IPS-20b (cell line): ENCODE results near the gene ALOX15.
"Not testable (repeated sequence)": the region's sequence is repeated elsewhere in the genome, so short reads cannot be mapped to it uniquely, and the experiment has no call there.

Experiments
- H3K27ac ChIP-seq: one replicate; pipeline ENCODE4 v1.5.1; 2013; ENCODE audit warnings: low read length
- H3K27me3 ChIP-seq: 2 replicates; pipeline ENCODE4 v1.6.1; 2013; ENCODE audit warnings: mild to moderate bottlenecking, low read length, inconsistent platforms; ENCODE audit not compliant: insufficient read depth
- H3K36me3 ChIP-seq: 2 replicates; pipeline ENCODE4 v1.6.1; 2013; ENCODE audit warnings: low read depth, mild to moderate bottlenecking, inconsistent platforms, low read length, moderate library complexity; ENCODE audit not compliant: insufficient read depth
- H3K4me1 ChIP-seq: 2 replicates; pipeline ENCODE4 v1.6.1; 2013; ENCODE audit warnings: mild to moderate bottlenecking, control low read depth, inconsistent platforms, low read length, moderate library complexity; ENCODE audit not compliant: insufficient read depth
- H3K4me3 ChIP-seq: 2 replicates; pipeline ENCODE4 v1.5.1; 2013; ENCODE audit warnings: mild to moderate bottlenecking, low read length, inconsistent platforms
- H3K9ac ChIP-seq: 2 replicates; pipeline ENCODE4 v1.6.1; 2013; ENCODE audit warnings: low read depth, mild to moderate bottlenecking, inconsistent platforms, low read length, moderate library complexity
- H3K9me3 ChIP-seq: 2 replicates; pipeline ENCODE4 v1.6.1; 2013; ENCODE audit warnings: mild to moderate bottlenecking, low read depth, low read length, inconsistent platforms; ENCODE audit not compliant: insufficient read depth

ALOX15 gene

GRCh38 chr17:4631836-4632580 lies 9.5 kb downstream of the ALOX15 start:
- H3K4me1 ChIP-seq, result peaks cover 13% of the 10 kb centered on the region; the same call in 1 of the 2 replicates
- no peak overlapping the region for H3K4me3 ChIP-seq
- H3K9me3 ChIP-seq, result no peaks in the 10 kb centered on the region
- no peaks in the 10 kb centered on the region for H3K36me3 ChIP-seq
- H3K27me3 ChIP-seq, result peaks cover 21% of the 10 kb centered on the region
- no peak overlapping the region for H3K27ac ChIP-seq
- no peak overlapping the region for H3K9ac ChIP-seq

DNA sequence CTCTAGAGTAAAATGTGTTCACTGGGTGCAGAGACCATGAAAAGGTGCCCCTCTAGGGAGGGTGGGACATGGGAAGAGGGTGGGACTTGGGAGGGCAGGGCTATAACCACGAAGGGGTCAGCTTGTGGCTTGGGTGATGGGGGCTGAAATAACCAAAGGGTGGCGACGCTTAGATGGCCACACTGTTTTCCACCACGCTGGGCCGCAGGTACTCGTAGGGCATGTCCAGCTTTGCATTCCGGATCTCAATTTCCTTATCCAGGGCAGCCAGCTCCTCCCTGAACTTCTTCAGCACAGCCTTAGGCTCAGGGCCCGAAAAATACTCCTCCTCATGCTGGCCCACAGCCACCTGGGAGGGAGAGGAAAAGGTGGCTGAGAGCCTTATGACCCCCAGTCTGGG lies 10.0 kb downstream of the ALOX15 start:
- Histone ChIP-seq H3K27me3 (peaks cover 15% of the 10 kb centered on the region), H3K36me3 (no peaks in the 10 kb centered on the region), H3K4me3 (no peak overlapping the region), H3K4me1 (peaks cover 13% of the 10 kb centered on the region; the same call in 1 of the 2 replicates), H3K27ac (no peak overlapping the region), H3K9ac (no peak overlapping the region), H3K9me3 (no peaks in the 10 kb centered on the region)

- Histone ChIP-seq H3K4me1 (no peaks in the 10 kb centered on the region), H3K9ac (no peak overlapping the region), H3K36me3 (no peaks in the 10 kb centered on the region), H3K4me3 (no peak overlapping the region), H3K9me3 (no peaks in the 10 kb centered on the region), H3K27me3 (no peaks in the 10 kb centered on the region), H3K27ac (no peak overlapping the region)
These were observed 14.7 kb downstream of the ALOX15 start for GRCh38 chr17:4626734-4627256.

DNA sequence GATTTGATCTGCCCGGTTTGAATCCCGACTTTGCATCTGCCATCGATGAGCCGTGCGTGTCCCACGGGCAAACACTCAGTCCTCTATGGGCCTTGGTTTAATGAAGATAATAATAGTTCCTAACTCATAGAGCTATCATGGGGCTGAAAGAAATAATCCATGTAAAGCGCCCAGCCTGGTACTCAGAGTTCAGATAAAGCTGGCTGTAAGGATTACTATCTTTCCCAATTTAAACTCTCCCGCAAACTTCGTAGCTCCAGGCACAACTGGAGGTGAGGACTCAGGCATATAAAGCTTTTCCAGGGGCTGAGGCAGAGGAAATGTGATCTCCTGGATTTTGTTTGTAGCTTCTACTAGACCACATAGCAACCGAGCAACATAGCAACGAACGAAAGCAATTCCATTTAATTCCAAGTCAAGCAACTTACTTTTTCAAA lies 16.3 kb downstream of the ALOX15 start:
- H3K9me3 ChIP-seq, result no peaks in the 10 kb centered on the region
- no peaks in the 10 kb centered on the region for H3K36me3 ChIP-seq
- H3K27me3 ChIP-seq, result no peaks in the 10 kb centered on the region
- H3K4me1 ChIP-seq, result no peaks in the 10 kb centered on the region
- no peak overlapping the region for H3K27ac ChIP-seq
- H3K4me3 ChIP-seq, result no peak overlapping the region
- H3K9ac ChIP-seq, result no peak overlapping the region

GRCh38 chr17:4624451-4624911 lies 17.0 kb downstream of the ALOX15 start:
- H3K36me3 ChIP-seq, H3K9me3 ChIP-seq, H3K9ac ChIP-seq, H3K4me3 ChIP-seq, H3K4me1 ChIP-seq, H3K27ac ChIP-seq, H3K27me3 ChIP-seq: not testable (repeated sequence)

DNA sequence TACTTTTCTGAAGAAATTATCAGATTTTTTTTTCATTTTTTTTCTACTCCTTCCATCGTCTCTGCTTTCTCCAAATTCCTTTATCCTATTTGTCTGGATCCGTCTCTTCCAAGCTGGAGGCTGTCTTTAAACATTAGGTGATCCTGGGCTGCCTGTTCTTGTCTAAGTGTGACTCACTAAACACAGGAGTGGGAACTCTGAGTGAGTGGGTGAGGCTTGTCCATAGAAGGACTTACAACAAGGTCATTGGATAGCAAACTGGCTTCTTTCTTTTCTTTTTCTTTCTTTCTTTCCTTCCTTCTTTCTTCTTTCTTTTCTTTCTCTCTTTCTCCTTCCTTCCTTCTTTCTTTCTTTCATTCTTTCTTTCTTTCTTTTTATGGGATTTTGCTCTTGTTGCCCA lies 18.2 kb downstream of the ALOX15 start:
- no peaks in the 10 kb centered on the region; the same call in 1 of the 2 replicates for H3K4me1 ChIP-seq
- H3K9me3 ChIP-seq, result no peaks in the 10 kb centered on the region

DNA sequence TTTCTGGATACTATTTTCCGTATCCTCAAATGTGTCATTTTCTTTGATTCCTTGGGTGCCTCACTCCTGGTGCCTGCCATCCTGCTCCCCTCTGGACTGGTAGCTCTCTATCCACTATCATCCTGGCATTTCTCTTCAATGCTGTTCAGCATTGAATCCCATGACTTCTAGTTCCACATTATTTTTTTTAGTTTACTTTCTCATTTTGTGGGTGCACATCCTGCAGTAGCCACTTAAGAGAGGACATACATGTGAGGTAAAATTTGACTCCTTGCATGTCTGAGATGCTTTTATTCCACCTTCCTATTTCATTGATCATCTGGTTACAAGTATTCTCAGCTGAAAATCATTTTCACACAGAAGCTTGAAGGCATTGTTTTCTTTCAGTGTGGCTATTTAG lies 19.1 kb downstream of the ALOX15 start:
- Histone ChIP-seq H3K4me3 (no peak overlapping the region), H3K27me3 (no peaks in the 10 kb centered on the region), H3K27ac (no peak overlapping the region), H3K9ac (no peak overlapping the region), H3K36me3 (no peaks in the 10 kb centered on the region), H3K4me1 (peaks cover 8% of the 10 kb centered on the region; the same call in 1 of the 2 replicates), H3K9me3 (no peaks in the 10 kb centered on the region)

More for the DNA sequence above, 18.2 kb downstream of the ALOX15 start:
- no peak overlapping the region for H3K27ac ChIP-seq
- no peaks in the 10 kb centered on the region for H3K36me3 ChIP-seq
- no peaks in the 10 kb centered on the region for H3K27me3 ChIP-seq
- no peak overlapping the region for H3K9ac ChIP-seq
- no peak overlapping the region for H3K4me3 ChIP-seq

DNA sequence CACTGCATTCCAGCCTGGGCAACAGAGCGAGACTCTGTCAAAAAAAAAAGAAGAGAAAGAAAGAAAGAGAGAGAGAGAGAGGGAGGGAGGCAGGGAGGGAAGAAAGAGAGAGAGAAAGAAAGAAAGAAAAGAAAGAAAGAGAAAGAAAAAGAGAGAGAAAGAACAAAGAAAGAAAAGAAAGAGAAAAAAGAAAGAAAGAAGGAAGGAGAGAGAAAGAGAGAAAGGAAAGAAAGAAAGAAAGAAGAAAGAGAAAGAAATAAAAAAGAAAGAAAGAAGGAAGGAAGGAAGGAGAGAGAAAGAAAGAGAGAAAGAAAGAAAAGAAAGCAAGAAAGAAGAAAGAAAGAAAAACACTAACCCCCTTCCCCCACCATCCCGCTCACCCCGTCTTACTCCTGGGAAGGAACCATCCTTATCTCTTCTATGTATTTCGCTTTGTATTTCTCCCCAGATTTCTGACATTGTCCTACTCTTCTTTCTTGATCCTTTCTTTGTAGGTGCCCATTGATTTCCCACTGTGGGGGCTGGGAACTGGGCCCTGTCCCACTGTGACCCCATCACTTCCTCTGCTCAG lies 20.9 kb downstream of the ALOX15 start:
- Histone ChIP-seq H3K9ac (no peak overlapping the region), H3K27ac (no peak overlapping the region), H3K4me3 (no peak overlapping the region), H3K27me3 (no peaks in the 10 kb centered on the region; the same call in 1 of the 2 replicates), H3K4me1 (peaks cover 8% of the 10 kb centered on the region; the same call in 1 of the 2 replicates), H3K36me3 (no peaks in the 10 kb centered on the region), H3K9me3 (no peaks in the 10 kb centered on the region)

DNA sequence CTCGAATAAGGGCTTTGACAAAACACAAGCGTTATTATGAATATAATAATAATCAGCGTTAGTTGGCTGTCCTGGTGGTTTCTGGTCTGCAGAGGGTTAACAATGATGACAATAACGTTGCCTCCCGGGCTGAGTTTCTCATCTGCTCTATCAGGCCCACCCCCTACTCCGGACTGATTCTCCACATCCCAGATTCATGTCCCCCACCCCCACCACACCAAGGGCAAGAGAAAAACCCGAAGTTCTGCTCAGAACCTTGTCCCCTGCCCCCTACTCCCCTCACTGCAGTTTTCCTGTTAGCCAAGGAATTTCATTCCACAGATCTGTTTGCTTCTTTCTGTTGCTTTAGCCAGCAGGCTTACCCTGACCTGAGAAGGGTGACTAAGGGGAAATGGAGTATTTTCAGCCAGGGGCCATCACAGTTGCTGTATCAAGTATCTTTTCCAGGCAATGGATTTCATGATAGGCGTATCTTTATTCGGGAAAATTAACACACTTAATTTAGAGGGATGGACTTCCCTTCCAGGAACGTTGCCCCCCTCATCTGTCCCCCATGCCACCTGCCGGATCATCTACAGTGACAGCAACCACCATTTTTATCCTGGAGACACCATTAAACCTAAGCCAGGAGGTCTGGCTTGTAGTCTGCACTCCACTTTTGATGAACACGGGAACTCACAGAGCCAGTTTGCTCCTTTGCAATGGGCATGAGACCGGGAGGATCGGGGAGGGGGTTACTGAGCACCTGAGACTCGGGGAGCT lies 23.7 kb downstream of the ALOX15 start:
- Histone ChIP-seq H3K27ac (no peak overlapping the region), H3K9me3 (no peaks in the 10 kb centered on the region), H3K9ac (0 out of 2 replicates have a peak overlapping the region, but pooled peaks have one; percentile 3), H3K4me1 (peaks cover 8% of the 10 kb centered on the region; the same call in 1 of the 2 replicates), H3K4me3 (no peak overlapping the region), H3K27me3 (no peaks in the 10 kb centered on the region; the same call in 1 of the 2 replicates), H3K36me3 (no peaks in the 10 kb centered on the region)

DNA sequence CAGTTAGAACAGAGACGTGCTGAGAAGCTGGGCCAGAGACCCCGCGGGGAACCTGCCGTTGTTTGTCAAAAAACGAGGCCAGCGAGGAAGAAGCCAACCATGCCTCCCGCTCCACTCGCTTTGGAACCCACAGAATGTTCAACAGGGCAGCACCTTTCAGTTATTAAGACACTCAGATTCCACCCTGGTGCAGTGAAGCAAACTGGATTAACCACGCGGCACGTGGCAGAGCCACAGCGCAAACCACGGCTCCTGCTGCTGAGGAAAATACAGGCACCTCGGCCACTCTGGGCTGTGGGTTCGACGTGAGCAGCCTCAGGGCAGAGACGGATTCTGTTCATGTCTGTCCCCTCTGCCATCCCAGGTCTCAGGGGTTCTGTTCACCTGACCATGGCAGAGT lies 24.4 kb downstream of the ALOX15 start:
- no peaks in the 10 kb centered on the region; the same call in 1 of the 2 replicates for H3K27me3 ChIP-seq
- no peak overlapping the region for H3K9ac ChIP-seq
- H3K27ac ChIP-seq, result no peak overlapping the region
- peaks cover 8% of the 10 kb centered on the region; the same call in 1 of the 2 replicates for H3K4me1 ChIP-seq
- no peaks in the 10 kb centered on the region for H3K36me3 ChIP-seq
- H3K4me3 ChIP-seq, result no peak overlapping the region
- H3K9me3 ChIP-seq, result no peaks in the 10 kb centered on the region

DNA sequence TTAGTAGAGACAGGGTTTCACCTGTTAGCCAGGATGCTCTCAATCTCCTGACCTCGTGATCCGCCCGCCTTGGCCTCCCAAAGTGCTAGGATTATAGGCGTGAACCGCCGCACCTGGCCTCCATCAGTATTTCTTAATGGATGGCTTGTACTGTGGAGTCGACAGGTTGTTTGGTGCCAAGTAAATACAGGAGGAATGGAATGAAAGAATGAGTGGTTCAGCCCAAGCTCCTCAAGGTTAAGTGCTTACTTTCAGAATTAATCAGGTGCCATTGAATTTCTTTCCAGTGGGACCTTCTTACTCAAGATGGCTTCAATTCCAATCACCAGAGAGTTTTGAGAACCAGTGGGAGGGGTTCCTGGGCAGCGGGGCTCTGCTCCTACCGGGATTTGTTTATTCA lies 25.0 kb downstream of the ALOX15 start:
- Histone ChIP-seq H3K9me3 (no peaks in the 10 kb centered on the region), H3K27ac (no peak overlapping the region), H3K9ac (no peak overlapping the region), H3K36me3 (no peaks in the 10 kb centered on the region), H3K27me3 (no peaks in the 10 kb centered on the region; the same call in 1 of the 2 replicates), H3K4me1 (peaks cover 8% of the 10 kb centered on the region; the same call in 1 of the 2 replicates), H3K4me3 (no peak overlapping the region)
